Endothelial cell (in vitro differentiated cells): ENCODE measurements around the gene LY9. TPM values are rescaled to one million over a fixed set of nuclear protein-coding genes. Genes with fewer than 3 reads are reported as not detected.

Experiments used
- DNase-seq: peaks from one replicate; pipeline ENCODE4 v3.0.0; 2021; ENCODE audit warnings: low spot score
- H3K27ac Mint-ChIP-seq: one replicate; pipeline ENCODE4 v1.8.0; 2021; ENCODE audit warnings: mixed read lengths, inconsistent platforms; ENCODE audit not compliant: unreplicated experiment
- H3K27me3 Mint-ChIP-seq: one replicate; pipeline ENCODE4 v1.8.0; 2021; ENCODE audit warnings: mild to moderate bottlenecking, moderate library complexity, mixed read lengths, inconsistent platforms; ENCODE audit not compliant: unreplicated experiment
- H3K36me3 Mint-ChIP-seq: one replicate; pipeline ENCODE4 v1.8.0; 2021; ENCODE audit warnings: mild to moderate bottlenecking, low read depth, mixed read lengths, inconsistent platforms; ENCODE audit not compliant: unreplicated experiment
- H3K4me1 Mint-ChIP-seq: one replicate; pipeline ENCODE4 v1.8.0; 2021; ENCODE audit warnings: mild to moderate bottlenecking, mixed read lengths, inconsistent platforms; ENCODE audit not compliant: unreplicated experiment
- H3K4me3 Mint-ChIP-seq: one replicate; pipeline ENCODE4 v1.8.0; 2021; ENCODE audit warnings: mild to moderate bottlenecking, mixed read lengths, inconsistent platforms; ENCODE audit not compliant: unreplicated experiment
- H3K9me3 Mint-ChIP-seq: one replicate; pipeline ENCODE4 v1.8.0; 2021; ENCODE audit warnings: mixed read lengths, inconsistent platforms; ENCODE audit not compliant: unreplicated experiment
- total RNA-seq: library from RNA; stranded (reverse); fragmentation: NEBNext Ultra II Directional; extraction: Animal tissue kit (Norgen Biotek cat#: 25700); gene quantifications from one replicate; pipeline ENCODE4 v1.2.1, GENCODE V29; 2021; ENCODE audit not compliant: unreplicated experiment
- TF ChIP-seq, protein P1 (sequence below): fragments of 200-600 bp; sonication (generic); IDR thresholded peaks from one replicate; pipeline ENCODE4 v1.5.0; 2021; ENCODE audit warnings: antibody characterized with exemption; ENCODE audit not compliant: unreplicated experiment

Gene LY9
- total RNA-seq, 1 donor from 2014 or later, result not detected

DNA sequence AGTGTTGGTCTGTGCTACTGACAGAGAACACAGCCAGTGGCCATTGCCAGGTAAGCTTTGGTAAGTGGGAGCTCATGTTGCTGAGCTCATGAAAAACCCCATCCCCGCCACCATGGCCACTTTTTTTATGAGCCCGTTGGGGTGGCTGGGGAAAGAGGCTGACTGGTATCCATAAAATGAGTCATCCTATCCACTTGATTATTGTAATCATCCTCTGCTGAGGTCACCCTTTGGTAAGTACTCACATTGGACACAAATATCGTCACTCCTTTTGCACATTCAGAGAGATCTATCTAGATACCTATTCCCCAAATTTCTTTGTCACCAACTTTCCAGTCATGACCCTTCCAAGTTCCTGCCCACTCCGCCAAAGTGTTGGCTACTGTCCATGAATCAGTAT lies 34.9 kb upstream of the LY9 start:
- no peaks in the 10 kb centered on the region for H3K27me3 Mint-ChIP-seq
- DNase-seq, result no peak
- H3K9me3 Mint-ChIP-seq, result no peaks in the 10 kb centered on the region
- TF ChIP-seq, protein P1, sequence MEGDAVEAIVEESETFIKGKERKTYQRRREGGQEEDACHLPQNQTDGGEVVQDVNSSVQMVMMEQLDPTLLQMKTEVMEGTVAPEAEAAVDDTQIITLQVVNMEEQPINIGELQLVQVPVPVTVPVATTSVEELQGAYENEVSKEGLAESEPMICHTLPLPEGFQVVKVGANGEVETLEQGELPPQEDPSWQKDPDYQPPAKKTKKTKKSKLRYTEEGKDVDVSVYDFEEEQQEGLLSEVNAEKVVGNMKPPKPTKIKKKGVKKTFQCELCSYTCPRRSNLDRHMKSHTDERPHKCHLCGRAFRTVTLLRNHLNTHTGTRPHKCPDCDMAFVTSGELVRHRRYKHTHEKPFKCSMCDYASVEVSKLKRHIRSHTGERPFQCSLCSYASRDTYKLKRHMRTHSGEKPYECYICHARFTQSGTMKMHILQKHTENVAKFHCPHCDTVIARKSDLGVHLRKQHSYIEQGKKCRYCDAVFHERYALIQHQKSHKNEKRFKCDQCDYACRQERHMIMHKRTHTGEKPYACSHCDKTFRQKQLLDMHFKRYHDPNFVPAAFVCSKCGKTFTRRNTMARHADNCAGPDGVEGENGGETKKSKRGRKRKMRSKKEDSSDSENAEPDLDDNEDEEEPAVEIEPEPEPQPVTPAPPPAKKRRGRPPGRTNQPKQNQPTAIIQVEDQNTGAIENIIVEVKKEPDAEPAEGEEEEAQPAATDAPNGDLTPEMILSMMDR, result no peak
- H3K4me3 Mint-ChIP-seq, result no peak overlapping the region
- H3K27ac Mint-ChIP-seq, result no peak overlapping the region
- H3K4me1 Mint-ChIP-seq, result no peaks in the 10 kb centered on the region
- H3K36me3 Mint-ChIP-seq, result no peaks in the 10 kb centered on the region

DNA sequence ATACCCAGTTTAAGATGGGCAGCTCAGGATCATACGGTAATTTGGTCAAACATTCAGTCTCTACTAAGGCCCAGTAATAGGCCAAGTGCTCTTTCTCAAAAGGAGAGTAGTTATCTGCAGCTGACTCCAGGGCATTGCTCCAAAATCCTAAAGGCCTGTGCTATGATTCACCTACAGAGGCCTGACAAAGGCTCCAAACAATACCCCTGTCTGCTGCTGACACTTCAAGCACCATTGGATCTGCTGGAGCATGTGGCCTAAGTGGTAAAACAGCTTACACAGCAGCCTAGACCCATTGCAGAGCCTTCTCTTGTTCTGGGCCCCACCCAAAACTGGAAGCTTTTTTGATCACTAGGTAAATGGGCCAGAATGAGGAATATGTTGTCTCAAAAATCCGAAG lies 34.1 kb upstream of the LY9 start:
- Mint-ChIP-seq H3K4me3 (no peak overlapping the region), H3K4me1 (no peaks in the 10 kb centered on the region), H3K27ac (no peak overlapping the region)

DNA sequence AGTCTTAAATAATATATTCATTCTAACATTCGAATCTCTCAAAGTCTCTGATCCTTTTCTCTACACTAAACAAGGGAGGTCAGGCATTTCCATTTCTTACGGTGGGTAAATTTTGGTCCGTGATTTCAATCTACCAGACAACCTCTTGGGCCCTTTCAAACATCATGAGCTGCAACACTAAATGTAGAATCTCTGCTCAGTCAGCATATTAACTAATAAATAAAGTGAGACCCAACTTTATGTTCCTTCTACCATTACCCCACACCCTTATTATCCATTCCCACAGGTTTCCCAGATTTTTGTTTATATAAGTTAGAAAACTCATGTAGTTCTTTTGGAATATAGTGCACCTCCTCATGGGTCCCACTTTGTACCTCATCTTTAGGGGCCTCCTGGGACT lies 32.0 kb upstream of the LY9 start:
- DNase-seq, result no peak
- TF ChIP-seq, protein P1, result no peak
- H3K4me3 Mint-ChIP-seq, result no peak overlapping the region
- no peaks in the 10 kb centered on the region for H3K9me3 Mint-ChIP-seq
- H3K36me3 Mint-ChIP-seq, result no peaks in the 10 kb centered on the region
- H3K27me3 Mint-ChIP-seq, result no peaks in the 10 kb centered on the region
- no peak overlapping the region for H3K27ac Mint-ChIP-seq
- peaks cover 3% of the 10 kb centered on the region for H3K4me1 Mint-ChIP-seq

More for the DNA sequence above, 34.1 kb upstream of the LY9 start:
- Mint-ChIP-seq H3K9me3 (no peaks in the 10 kb centered on the region), H3K27me3 (no peaks in the 10 kb centered on the region), H3K36me3 (no peaks in the 10 kb centered on the region)
- no peak for DNase-seq
- TF ChIP-seq, protein P1, result no peak

DNA sequence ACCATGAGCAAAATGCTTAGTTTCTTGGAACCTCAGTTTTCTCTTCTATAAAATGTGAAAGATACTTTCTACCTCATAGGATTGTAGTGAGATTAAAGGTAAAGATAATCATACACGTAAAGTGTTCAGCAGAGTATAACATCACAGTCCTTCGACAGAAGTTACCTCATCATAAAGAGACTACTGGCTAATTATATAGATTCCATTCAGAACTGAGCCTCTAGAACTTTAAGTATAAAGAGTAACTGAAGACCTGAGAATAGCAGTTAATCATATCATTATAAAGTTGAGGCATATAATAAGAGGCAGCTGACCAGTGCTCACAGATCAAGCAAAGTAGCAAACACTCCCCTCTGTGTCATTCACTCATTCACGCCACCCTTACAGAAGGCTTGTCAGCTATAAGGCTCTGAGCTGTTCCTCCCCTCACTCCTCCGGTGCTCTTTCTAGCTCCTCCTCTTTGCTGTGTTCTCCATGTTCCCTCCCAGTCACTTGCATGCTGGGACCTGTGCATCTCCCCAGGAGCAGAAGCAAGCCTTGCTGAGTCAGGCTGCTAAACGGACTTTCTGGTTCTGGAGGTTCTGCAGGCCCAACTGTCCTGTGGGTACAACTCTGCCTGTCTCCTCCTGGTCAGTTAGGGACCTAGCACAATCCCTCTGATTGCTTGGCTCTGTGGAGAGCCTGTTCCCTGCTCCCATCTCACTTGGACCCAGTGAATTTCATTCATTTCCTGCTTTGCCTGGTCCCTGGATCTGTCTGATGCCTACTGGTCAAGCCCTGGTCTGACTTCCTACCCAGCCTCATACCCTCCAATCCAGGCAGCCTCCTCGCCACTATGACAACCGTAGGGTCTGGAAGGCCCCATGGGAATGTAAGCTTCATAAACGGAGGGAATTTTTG lies 28.3 kb upstream of the LY9 start:
- Mint-ChIP-seq H3K9me3 (no peaks in the 10 kb centered on the region), H3K4me3 (no peak overlapping the region), H3K36me3 (no peaks in the 10 kb centered on the region), H3K27ac (no peak overlapping the region), H3K27me3 (no peaks in the 10 kb centered on the region), H3K4me1 (peaks cover 3% of the 10 kb centered on the region)
- TF ChIP-seq, protein P1, result no peak
- no peak for DNase-seq

DNA sequence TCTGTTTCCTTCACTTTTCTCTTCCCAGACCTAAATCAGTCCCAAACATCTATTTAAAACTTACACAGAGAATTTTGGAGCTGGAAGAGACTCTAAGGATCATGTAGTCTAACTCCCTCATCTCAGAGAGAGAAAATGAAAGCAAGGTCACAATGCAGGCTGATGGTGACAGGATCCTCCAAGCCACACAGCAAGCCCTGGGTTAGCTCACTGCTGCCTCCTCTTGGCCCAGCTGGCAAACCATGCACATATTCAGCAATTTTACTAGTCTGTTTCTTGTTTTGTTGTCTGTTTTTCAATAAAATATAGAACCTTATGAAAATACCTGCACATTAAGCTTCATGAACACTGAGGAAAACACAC lies 27.7 kb upstream of the LY9 start:
- TF ChIP-seq, protein P1, result peak; percentile 35
- DNase-seq, result peak; percentile 50
- no peaks in the 10 kb centered on the region for H3K9me3 Mint-ChIP-seq
- no peaks in the 10 kb centered on the region for H3K27me3 Mint-ChIP-seq
- H3K27ac Mint-ChIP-seq, result no peak overlapping the region
- peaks cover 3% of the 10 kb centered on the region for H3K4me1 Mint-ChIP-seq
- H3K36me3 Mint-ChIP-seq, result no peaks in the 10 kb centered on the region
- H3K4me3 Mint-ChIP-seq, result no peak overlapping the region
